Stomach (tissue), 9 donors: Measurements from ENCODE around the gene IL4I1. TPM values are rescaled to one million over a fixed set of nuclear protein-coding genes. Genes with fewer than 3 reads are reported as not detected.

Experiments
- DNase-seq, 2 donors: peaks; one replicate each; pipeline versions ENCODE4 v3.0.0 to v3.0.0-alpha.2; 2013 to 2019
- H3K27ac ChIP-seq, 5 donors: fragments of 200-600 bp in 4 of 5; sonication (generic) in 4 of 5; one replicate each; pipeline ENCODE4 v1.5.1; 2013 to 2019; ENCODE audit warnings: mild to moderate bottlenecking in 1 of 5, moderate library complexity in 1 of 5
- H3K27me3 ChIP-seq, 3 donors: fragments of 200-600 bp; sonication (generic); one replicate each; pipeline ENCODE4 v1.5.1; 2017 to 2019; ENCODE audit warnings: mixed run types in 1 of 3
- H3K36me3 ChIP-seq, 4 donors: fragments of 200-600 bp; sonication (generic); 1 replicate in 3 of 4; 2 replicates in 1 of 4; pipeline ENCODE4 v1.5.1; 2016 to 2019
- H3K4me1 ChIP-seq, 4 donors: fragments of 200-600 bp; sonication (generic); one replicate each; pipeline ENCODE4 v1.5.1; 2016 to 2019
- H3K4me3 ChIP-seq, 4 donors: fragments of 200-600 bp; sonication (generic) in 3 of 4; one replicate each; pipeline ENCODE4 v1.5.1; 2016 to 2019; ENCODE audit warnings: mild to moderate bottlenecking in 1 of 4
- H3K9me3 ChIP-seq, 4 donors: fragments of 200-600 bp; sonication (generic); one replicate each; pipeline ENCODE4 v1.5.1; 2016 to 2019
- EP300 ChIP-seq: sonication (generic); formaldehyde crosslinking; IDR thresholded peaks from one replicate; pipeline ENCODE4 v1.6.1; 2017; ENCODE audit warnings: antibody characterized with exemption
- POLR2A ChIP-seq, 4 donors: fragments of 450-650 bp; IDR thresholded peaks; one replicate each; pipeline ENCODE4 v1.6.1; 2016; ENCODE audit warnings: antibody characterized with exemption in 4 of 4, control low read depth in 2 of 4, mild to moderate bottlenecking in 1 of 4, moderate library complexity in 1 of 4
- POLR2AphosphoS5 ChIP-seq, 3 donors: sonication (generic); formaldehyde crosslinking; IDR thresholded peaks; one replicate each; pipeline ENCODE4 v1.6.1; 2016; ENCODE audit warnings: antibody characterized with exemption in 3 of 3
- WGBS, 5 donors: extraction: QIAGEN DNeasy Blood & Tissue Kit in 3 of 5; methylation state at CpG; one replicate each; pipeline versions ENCODE4 v1.1.5 to v1.1.7; 2013 to 2018; 5-methylcytosine and 5-hydroxymethylcytosine counted together
- intact Hi-C: fragments of 100-400 bp; cut with DNase I; formaldehyde crosslinking; loops from one replicate; pipeline ENCODE4 v1.15.1; 2023; ENCODE audit warnings: low total_unique reads
- polyA plus RNA-seq, 3 donors: library from polyadenylated mRNA; stranded (reverse); fragments of 200-250 nt; gene quantifications; one replicate each; pipeline ENCODE4 v1.2.3, GENCODE V29; 2013
- total RNA-seq, 5 donors: library from RNA; depleted of rRNA; stranded (reverse); fragments of >200 nt; gene quantifications; one replicate each; pipeline versions ENCODE4 v1.1.0 to v1.2.3, GENCODE V29; 2014 to 2016
- TF ChIP-seq, protein P1 (sequence below), 7 experiments: fragments of 450-650 bp in 4 of 7; fragments of 200-600 bp in 3 of 7; sonication (generic) in 3 of 7; IDR thresholded peaks; one replicate each; pipeline ENCODE4 v1.5.1; 2016 to 2019; ENCODE audit warnings: antibody characterized with exemption in 7 of 7, control low read depth in 2 of 7, mild to moderate bottlenecking in 1 of 7
- donor health status: healthy with polysubstance abuse.
- donor health status: Bipolar disorder and iron deficiency.
- donor health status: healthy.

Gene IL4I1
- total and polyA plus RNA-seq, 8 donors, result 0.45 to 1.1 (median 0.66) TPM; not detected in 2

DNA sequence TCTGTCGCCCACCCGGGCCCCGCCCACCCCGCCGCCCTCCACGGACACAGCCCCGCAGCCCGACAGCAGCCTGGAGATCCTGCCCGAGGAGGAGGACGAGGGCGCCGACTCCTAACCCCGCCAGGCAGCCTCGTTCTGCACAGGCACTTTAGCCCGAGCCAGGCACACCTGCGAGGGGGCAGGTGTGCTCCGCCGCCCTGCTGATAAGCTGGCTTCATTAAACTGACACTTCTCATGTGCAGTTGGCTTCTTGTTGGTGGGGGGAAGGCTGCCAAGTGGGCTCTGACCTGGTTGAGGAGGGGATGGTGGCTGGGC is 8.2 kb downstream of the IL4I1 start:
- TF ChIP-seq, protein P1, sequence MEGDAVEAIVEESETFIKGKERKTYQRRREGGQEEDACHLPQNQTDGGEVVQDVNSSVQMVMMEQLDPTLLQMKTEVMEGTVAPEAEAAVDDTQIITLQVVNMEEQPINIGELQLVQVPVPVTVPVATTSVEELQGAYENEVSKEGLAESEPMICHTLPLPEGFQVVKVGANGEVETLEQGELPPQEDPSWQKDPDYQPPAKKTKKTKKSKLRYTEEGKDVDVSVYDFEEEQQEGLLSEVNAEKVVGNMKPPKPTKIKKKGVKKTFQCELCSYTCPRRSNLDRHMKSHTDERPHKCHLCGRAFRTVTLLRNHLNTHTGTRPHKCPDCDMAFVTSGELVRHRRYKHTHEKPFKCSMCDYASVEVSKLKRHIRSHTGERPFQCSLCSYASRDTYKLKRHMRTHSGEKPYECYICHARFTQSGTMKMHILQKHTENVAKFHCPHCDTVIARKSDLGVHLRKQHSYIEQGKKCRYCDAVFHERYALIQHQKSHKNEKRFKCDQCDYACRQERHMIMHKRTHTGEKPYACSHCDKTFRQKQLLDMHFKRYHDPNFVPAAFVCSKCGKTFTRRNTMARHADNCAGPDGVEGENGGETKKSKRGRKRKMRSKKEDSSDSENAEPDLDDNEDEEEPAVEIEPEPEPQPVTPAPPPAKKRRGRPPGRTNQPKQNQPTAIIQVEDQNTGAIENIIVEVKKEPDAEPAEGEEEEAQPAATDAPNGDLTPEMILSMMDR (IDR thresholded peaks at IDR 0.05), result no peak
- no peak for TF ChIP-seq EP300
- TF ChIP-seq POLR2A (IDR thresholded peaks at IDR 0.05), result no peak
- no peak for TF ChIP-seq POLR2AphosphoS5 (IDR thresholded peaks at IDR 0.05)
- 41 to 87% (median 63%) methylated on average over 13 to 18 of the region's 18 CpGs; no CpG with 5 or more reads in 1 of the 5 donors for WGBS, 5 donors
- Histone ChIP-seq H3K36me3 (peaks cover 21 to 57% (median 55%) of the 10 kb centered on the region in 4 donors), H3K4me1 (peaks cover 6 to 27% (median 16%) of the 10 kb centered on the region in 4 donors), H3K4me3 (no peak overlapping the region), H3K27ac (no peak overlapping the region), H3K9me3 (no peaks in the 10 kb centered on the region), H3K27me3 (peaks cover 0 to 34% (median 16%) of the 10 kb centered on the region in 3 donors)
- DNase-seq, result peak in 1 of 2 donors; percentile 55
- intact Hi-C loops, result no loop called here

DNA sequence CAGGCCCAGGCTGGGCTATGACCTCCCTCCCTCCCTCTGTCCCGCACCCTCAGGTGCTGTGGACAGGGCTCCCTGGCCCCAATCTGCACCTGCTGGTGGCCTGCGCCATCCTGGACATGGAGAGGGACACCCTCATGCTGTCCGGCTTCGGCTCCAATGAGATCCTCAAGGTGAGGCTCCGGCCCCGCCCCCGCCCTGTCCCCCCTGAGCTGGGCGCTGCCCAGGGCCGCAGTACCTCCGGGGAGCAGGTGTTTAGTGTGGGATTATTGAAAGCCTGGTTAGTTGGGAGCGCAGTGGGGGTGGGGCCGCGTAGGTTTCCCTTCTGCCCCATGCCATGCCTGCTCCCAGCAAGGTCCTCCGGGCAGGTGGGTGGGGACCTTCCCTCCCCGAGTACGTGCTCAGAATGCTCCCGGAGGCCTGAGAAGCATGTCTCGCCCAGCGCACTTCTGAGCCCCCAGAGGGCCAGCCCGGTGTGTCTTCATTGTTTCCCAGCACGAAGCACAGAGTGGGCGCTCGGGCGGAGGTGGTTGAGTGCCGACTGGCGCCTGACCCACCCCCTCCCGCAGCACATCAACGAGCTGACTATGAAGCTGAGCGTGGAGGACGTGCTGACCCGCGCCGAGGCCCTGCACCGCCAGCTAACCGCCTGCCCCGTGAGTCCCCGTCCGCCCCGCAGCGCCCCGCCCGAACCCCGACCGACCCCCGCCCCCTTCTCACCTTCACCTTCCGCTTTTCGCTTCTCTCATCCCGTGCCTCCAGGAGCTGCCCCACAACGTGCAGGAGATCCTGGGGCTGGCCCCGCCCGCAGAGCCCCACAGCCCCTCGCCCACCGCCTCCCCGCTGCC is 8.8 kb downstream of the IL4I1 start:
- WGBS, 5 donors, result 42 to 82% (median 80%) methylated on average over 32 to 54 of the region's 54 CpGs
- Histone ChIP-seq H3K36me3 (peaks cover 27 to 62% (median 60%) of the 10 kb centered on the region in 4 donors), H3K27ac (no peak overlapping the region), H3K4me1 (peaks cover 6 to 27% (median 16%) of the 10 kb centered on the region in 4 donors), H3K4me3 (no peak overlapping the region), H3K9me3 (no peaks in the 10 kb centered on the region), H3K27me3 (peaks cover 0 to 28% (median 16%) of the 10 kb centered on the region in 3 donors)
- TF ChIP-seq POLR2A (IDR thresholded peaks at IDR 0.05), result no peak
- no peak for TF ChIP-seq EP300
- TF ChIP-seq POLR2AphosphoS5 (IDR thresholded peaks at IDR 0.05), result no peak
- TF ChIP-seq, protein P1 (IDR thresholded peaks at IDR 0.05), result no peak
- intact Hi-C loops, result no loop called here
- peak in 1 of 2 donors; percentile 68 for DNase-seq

DNA sequence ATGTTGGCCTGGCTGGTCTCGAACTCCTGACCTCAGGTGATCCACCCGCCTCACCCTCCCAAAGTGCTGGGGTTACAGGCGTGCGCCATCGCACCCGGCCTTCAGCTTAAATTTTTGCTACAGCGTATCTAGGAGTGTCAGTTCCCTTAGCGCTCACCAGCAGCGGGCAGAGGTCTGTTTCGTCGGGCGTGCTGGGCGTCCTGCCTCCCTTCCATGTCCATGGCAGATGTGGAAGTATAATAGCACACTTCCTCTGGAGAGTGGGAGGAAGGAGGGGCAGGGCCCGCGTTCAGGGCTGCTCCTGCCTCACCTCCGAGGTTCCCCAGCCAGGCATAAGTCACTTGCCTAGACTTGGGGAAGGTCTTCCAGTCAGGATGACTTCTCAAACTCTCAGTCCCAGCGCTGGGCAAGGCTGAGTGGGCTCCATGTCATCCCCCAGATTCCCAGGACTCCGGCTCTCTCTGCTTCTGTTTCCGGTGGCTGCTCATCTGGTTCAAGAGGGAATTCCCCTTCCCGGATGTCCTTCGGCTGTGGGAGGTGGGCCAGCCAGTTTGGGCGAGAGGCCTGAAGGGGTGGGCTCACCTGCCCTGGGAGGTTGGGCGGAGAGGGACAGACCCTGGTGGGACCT is 9.5 kb downstream of the IL4I1 start:
- no peak overlapping the region for H3K27ac ChIP-seq
- WGBS, 5 donors, result 64 to 85% (median 76%) methylated on average over 17 to 23 of the region's 23 CpGs
- H3K9me3 ChIP-seq, result no peaks in the 10 kb centered on the region
- peak in 1 of 2 donors; percentile 53 for DNase-seq
- H3K27me3 ChIP-seq, result peaks cover 0 to 22% (median 16%) of the 10 kb centered on the region in 3 donors
- peaks cover 34 to 70% (median 68%) of the 10 kb centered on the region in 4 donors for H3K36me3 ChIP-seq
- no peak for TF ChIP-seq POLR2A (IDR thresholded peaks at IDR 0.05)
- intact Hi-C loops, result no loop called here
- H3K4me1 ChIP-seq, result peaks cover 6 to 27% (median 16%) of the 10 kb centered on the region in 4 donors
- no peak overlapping the region for H3K4me3 ChIP-seq

DNA sequence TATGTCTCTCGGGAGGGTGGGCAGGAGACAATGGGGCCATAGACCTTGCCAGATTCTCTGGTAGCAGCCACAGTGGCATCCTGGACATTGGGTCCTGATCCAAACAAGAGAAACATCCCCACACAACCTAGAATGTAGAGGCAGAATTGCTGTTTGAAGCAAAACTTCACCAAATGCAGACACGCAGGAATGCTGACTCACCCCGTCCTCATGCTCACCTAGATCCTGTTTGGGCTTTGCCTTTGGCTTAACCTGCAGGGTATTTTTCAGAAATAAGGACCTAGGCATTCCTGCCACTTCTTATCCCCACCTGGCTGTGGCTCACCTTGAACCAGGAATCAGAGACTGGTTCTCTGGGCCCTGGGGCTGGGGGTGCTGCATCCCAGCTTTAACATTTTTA is 11.9 kb downstream of the IL4I1 start:
- no peaks in the 10 kb centered on the region for H3K9me3 ChIP-seq
- H3K27ac ChIP-seq, result no peak overlapping the region
- H3K27me3 ChIP-seq, result peaks cover 0 to 2% (median 2%) of the 10 kb centered on the region in 3 donors
- intact Hi-C loops, result no loop called here
- TF ChIP-seq, protein P1 (IDR thresholded peaks at IDR 0.05), result no peak
- TF ChIP-seq POLR2AphosphoS5 (IDR thresholded peaks at IDR 0.05) (no peak), POLR2A (IDR thresholded peaks at IDR 0.05) (no peak), EP300 (no peak)
- peaks cover 0 to 13% (median 2%) of the 10 kb centered on the region in 4 donors for H3K4me1 ChIP-seq
- DNase-seq, result no peak
- H3K4me3 ChIP-seq, result no peak overlapping the region
- H3K36me3 ChIP-seq, result peaks cover 57 to 94% (median 92%) of the 10 kb centered on the region in 4 donors
- 88 to 96% (median 95%) methylated on average over 3 of the region's 3 CpGs for WGBS, 5 donors
